ENCODE data around the gene GDA. TPM values are rescaled to one million over a fixed set of nuclear protein-coding genes. Genes with fewer than 3 reads are reported as not detected.
A peak's percentile ranks its signal among the peaks of the same experiment; 100 is the strongest.

GDA gene
- total RNA-seq (2014; rRNA removed; shearing (Covaris generic); ENCODE audit: low replicate concordance), result 26.3 and 31.2 TPM in 2 replicates

DNA sequence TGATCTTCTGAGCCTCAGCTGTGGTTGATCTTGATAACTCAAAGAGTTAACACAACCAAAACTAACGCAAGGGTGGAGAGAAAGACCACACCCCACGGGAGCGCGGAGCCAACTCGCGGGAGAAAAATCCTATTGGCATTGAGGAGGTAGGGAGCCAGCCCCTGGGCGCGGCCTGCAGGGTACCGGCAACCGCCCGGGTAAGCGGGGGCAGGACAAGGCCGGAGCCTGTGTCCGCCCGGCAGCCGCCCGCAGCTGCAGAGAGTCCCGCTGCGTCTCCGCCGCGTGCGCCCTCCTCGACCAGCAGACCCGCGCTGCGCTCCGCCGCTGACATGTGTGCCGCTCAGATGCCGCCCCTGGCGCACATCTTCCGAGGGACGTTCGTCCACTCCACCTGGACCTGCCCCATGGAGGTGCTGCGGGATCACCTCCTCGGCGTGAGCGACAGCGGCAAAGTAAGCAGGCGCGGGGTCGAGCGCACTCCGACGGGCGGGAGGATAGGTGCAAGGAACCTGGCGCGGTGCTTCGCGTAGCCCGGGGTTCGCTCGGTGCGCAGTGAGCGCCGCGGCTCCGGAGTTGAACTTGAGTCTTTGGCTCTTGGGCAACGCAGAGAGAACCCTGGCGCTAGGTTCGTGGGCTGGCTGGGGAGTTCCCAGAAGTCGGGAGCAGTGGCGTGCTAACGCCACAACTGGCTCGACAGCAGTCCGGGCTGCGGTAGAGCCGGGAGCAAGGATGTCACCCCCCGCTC is at the start of gene GDA:
TSS of gene GDA (plus strand) at position 210 of the 745 bp plus-strand sequence. CDS start at position 330, 120 bp downstream.
- peak; percentile 81 for DNase-seq (ENCODE audit: low read depth)

DNA sequence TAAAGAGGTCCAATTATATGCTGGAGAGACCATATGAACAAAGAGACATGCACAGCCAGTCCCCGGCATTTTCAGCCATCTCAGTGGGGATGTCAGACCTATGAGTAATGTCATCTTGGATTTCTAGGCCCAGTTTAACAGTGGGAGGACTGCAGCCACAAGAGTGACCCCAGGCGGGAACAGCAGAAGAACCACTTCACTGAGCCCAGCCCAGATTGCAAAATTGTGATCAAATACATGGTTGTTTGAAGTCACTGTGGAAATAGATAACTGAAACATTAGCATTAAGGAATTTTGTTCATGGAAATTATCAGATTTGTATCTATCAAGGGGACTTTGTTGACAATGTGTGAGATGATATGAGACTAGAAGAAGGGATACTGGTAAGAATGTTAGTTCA is 46.7 kb upstream of the GDA start:
- DNase-seq (ENCODE audit: low read depth), result no peak
- in situ Hi-C loops (cut with HindIII; ENCODE audit: low pct_unique_long_range_greater_than_20kb, low sequenced_read_pairs), result no loop called here

More for the DNA sequence above, at the start of gene GDA:
- in situ Hi-C loops (cut with HindIII; ENCODE audit: low pct_unique_long_range_greater_than_20kb, low sequenced_read_pairs), result no loop called here

DNA sequence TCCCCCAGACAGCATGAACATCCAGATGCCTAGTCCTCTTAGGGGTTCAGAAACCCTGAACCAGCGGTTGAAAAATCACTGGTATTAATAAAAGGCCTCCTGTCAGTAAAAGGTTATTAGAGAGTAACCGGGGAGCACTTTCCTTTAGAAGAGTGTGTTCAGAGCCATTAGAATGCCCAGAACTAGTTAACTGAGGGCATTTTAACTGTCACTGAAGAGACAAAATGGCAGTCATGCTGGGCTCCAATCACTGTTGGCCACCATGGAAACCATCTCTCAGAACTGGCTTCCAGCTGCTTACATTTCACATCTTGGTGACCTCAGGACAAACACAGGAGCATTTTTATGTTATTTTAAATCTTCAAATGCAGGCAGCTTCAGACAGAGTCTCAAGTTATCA is 36.2 kb upstream of the GDA start:
- DNase-seq (ENCODE audit: low read depth), result no peak
- in situ Hi-C loops (cut with HindIII; ENCODE audit: low pct_unique_long_range_greater_than_20kb, low sequenced_read_pairs), result no loop called here

DNA sequence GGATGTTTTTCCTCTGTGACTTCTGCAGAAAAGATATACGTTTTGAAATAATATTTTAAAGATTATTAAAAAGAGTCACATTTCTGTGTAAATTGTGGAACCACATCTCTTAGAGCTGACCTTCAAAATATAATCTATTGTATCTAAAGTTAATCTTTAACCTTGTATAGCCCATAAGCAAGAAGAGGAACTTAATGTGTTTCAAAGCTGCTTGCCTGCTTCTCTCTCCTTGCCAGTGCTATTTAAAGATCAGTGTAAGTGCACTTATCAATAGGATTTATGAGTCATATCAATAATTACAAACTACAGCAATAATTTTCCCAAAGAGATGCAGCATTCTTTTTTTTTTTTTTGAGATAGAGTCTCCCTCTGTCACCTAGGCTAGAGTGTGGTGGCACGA is 29.4 kb upstream of the GDA start:
- DNase-seq (ENCODE audit: low read depth), result no peak
- in situ Hi-C loops (cut with HindIII; ENCODE audit: low pct_unique_long_range_greater_than_20kb, low sequenced_read_pairs), result no loop called here

DNA sequence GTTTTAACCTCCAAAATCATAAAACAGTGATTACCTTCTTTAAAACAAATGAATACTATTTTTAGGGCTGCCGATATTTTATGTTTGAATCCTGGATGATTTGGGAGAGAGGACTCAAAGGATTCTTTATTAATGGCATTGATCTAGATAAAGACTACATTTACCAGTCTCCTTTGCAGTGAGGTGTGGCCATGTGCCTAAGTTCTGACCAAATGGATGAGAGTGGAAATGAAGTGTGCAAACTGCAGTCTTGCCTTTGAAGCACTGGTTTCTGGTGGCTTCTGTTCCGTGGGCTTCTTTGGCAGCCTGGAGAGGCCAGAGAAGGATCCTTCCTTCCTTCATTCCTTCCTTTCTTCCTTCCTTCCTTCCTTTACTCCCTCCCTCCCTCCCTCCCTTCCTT is 24.3 kb upstream of the GDA start:
- in situ Hi-C loops (cut with HindIII; ENCODE audit: low pct_unique_long_range_greater_than_20kb, low sequenced_read_pairs), result no loop called here
- no peak for DNase-seq (ENCODE audit: low read depth)

DNA sequence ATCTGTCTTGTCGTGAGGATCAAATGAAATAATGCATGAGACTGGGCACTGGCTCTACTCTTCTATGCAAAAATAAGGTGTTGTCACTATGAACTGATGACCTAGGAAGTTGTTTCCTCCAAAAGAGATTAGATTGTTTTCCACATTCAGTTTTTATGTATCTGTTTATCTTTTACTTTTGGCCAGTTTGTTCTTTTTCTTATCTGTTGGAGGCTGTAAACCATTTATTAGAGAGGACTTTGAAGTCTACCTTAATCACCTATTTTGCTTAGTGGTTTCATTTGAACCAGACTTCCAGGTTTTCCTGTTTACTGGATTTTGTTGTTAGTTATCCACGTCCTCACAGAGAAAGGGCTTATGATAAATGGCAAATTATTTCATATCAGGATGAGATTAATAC is 21.5 kb upstream of the GDA start:
- in situ Hi-C loops (cut with HindIII; ENCODE audit: low pct_unique_long_range_greater_than_20kb, low sequenced_read_pairs), result no loop called here
- DNase-seq (ENCODE audit: low read depth), result no peak

DNA sequence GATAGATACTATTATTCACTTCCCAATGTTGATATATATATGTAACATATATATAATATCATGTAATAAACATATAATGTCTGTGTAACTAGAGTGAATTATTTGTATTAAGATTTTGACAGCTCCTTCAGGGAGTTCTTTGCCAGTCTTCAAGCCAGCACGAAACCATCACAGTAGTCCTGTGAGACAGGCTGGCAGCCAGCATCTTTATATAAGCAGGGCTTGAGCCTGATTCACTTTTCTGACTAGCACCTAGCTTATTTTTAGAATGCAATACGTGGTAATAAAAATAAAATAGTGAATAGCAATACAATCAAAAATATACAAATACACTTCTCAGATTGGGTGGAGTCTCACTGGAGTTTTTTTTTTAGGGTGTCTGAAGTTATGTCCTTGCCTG is 20.7 kb upstream of the GDA start:
- DNase-seq (ENCODE audit: low read depth), result no peak
- in situ Hi-C loops (cut with HindIII; ENCODE audit: low pct_unique_long_range_greater_than_20kb, low sequenced_read_pairs), result no loop called here

DNA sequence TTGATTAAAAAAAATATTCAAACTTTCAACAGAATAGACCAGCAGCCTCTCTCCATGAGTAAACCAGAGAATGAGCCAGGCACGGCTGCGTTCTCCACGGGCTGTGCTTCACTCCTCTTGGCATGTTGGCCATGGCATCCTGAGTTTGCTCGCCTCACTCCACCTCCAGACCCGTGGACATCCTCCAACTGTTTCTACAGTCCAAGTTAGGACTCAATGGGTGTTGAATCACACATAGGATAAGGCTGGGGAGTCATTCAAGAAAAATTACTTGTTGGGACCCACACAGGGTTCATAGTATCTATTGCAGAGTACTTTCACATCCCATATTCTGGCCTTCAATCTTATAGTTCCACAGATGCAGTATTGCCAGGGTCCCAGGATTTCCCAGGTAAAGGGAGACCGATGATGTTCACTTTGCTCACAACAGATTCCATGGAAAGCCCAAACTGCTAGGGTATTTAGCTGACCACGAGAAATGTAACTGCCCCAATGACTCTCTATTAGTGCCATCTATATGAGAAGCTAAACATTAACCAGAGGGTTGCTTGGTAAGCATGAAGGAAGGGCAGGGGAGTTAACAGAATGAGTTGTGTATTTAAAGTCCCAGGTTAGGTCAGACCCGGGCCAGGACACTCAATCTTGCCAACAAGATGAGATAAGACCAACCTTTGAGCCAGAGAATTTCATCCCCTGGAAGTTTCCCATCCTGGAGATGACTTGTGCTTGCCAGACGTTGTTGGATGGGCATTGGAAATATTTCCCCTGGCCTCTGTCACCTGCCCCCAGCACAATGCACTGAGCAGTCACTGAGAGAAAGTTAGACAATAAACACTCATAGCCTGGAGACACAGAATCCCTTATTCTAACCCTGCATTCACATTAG is 19.7 kb upstream of the GDA start:
- DNase-seq (ENCODE audit: low read depth), result peak; percentile 91
- in situ Hi-C loops (cut with HindIII; ENCODE audit: low pct_unique_long_range_greater_than_20kb, low sequenced_read_pairs), result no loop called here

DNA sequence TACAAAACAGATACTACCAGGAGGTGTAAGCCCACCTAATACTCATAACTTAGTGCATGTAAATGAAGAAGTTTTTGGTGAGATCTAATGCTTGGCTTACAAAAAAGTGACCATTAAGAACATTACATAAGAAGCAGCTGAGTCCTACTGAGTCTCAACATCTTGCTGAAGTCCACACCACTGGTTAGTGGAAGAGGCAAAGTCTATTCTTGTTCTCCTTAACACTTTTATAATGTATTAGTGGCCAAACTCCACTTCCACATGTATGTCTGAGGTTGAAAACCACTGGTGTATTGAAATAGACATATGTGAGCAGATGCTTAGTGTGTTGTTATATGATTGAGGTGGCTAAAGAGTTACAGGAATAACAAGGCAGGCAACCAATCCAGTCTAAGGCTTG is 18.9 kb upstream of the GDA start:
- in situ Hi-C loops (cut with HindIII; ENCODE audit: low pct_unique_long_range_greater_than_20kb, low sequenced_read_pairs), result no loop called here
- no peak for DNase-seq (ENCODE audit: low read depth)

DNA sequence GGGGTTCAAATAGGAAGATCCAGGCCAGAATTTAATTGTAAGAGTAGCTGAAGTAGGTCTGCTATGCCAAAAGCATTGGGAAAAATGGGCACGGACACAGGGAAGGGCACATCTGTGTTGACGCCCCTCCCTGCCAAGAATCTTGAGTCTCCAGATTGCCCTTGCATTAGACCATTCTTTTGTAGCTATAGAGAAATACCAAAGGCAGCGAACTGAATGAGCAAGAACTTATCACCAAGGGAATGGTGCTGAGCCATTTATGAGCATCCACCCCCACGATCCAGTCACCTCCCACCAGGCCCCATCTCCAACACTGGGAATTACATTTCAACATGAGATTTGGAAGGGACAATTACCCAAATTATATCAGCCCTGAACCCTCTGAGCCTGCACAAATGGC is 18.0 kb upstream of the GDA start:
- DNase-seq (ENCODE audit: low read depth), result no peak
- in situ Hi-C loops (cut with HindIII; ENCODE audit: low pct_unique_long_range_greater_than_20kb, low sequenced_read_pairs), result no loop called here

DNA sequence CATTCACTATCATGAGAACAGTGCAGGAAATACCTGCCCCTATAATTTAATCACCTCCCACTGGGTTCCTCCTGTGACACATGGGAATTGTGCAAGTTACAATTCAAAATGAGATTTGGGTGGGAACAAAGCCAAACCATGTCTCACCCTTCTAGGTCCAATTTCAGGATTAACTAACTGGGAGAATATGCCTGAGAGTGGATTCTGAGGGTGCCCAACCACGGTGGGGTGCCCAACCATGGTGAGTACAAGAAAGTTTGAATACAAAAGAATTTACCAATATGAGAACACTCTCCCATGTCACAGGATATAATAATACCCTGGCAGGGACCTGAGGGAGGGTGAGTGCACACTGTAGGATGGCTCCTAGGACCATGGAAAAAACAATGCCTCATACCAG is 17.2 kb upstream of the GDA start:
- in situ Hi-C loops (cut with HindIII; ENCODE audit: low pct_unique_long_range_greater_than_20kb, low sequenced_read_pairs), result no loop called here
- DNase-seq (ENCODE audit: low read depth), result no peak

DNA sequence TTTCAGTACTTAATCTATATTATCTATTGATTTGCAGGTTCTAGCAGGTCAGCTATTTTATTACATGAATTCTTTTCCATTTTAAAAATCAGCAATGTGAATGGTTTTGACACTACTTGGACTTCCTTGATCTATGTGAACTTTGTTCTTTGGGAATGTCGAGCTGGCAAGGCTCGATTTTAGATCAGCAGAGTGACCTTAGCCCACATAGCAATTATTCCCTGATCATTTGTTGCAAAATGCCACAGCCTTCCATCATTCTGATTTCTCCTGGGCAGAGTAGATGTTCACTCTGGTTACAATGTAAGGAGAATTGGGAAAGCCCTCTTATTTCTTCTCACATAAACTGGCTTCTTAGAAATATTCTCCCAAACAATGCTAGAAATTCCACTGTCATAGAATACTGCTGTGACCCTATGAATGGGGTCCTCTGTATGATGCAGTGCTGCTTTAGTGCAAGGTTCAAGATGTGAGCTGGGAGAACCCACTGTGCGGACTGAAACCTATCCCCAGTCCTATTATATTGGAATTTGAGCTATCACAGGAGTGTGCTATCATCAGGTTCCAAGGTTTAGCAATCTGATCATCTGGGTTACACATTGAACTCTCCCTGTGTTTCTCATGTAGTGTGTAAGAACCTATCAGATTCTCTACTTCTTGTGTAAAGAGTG is 15.7 kb upstream of the GDA start:
- DNase-seq (ENCODE audit: low read depth), result no peak
- in situ Hi-C loops (cut with HindIII; ENCODE audit: low pct_unique_long_range_greater_than_20kb, low sequenced_read_pairs), result no loop called here

DNA sequence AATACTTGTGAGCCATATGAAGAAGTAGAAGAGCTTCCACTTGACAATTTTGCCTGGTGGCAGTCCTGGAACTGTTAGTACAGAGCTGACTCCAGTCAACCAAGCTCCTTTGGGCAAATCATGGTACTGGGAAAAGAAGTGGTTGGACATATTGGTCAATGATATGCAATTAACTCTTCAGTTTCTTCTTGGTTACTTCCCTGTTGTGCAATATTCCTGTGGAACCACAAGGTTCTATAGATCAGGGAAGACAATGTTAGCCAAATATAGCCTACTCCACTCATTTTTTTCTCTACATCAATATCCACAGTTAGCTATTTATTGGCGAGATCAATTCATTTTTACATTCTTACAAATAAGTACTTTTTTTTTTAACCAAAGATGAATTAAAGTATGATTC is 14.4 kb upstream of the GDA start:
- in situ Hi-C loops (cut with HindIII; ENCODE audit: low pct_unique_long_range_greater_than_20kb, low sequenced_read_pairs), result no loop called here
- DNase-seq (ENCODE audit: low read depth), result no peak

DNA sequence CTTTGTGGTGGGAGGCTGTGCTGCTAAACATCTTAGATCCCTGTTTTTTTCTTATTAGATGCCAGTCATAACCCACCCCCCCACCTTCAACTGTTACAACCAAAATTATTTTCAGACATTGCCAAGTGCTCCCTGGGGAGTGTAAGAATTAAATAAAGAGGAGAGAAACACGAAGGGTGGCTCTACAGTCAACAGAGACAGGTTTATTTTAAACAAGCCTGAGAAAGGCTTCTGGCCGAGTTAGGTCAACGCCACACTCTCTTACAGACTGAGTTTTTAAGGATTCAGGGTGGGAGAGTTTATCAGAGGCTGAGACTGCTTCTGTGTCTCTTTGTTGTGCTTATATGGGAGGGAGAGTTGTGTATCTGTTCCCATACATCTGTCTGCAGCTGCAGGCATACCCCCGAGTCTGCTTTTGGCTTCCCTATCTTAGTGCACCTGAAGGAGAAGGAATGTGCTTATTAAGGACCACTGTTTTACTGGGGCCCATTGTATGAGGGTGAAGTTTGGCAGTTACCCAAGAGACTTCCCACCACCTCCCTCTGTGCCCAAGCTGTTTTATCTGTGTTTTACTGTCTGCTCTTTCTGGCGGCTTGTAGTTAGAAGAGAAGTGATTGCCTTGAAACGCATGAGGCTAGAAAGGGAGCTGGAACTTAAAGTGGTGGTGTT is 11.4 kb upstream of the GDA start:
- no peak for DNase-seq (ENCODE audit: low read depth)
- in situ Hi-C loops (cut with HindIII; ENCODE audit: low pct_unique_long_range_greater_than_20kb, low sequenced_read_pairs), result no loop called here

DNA sequence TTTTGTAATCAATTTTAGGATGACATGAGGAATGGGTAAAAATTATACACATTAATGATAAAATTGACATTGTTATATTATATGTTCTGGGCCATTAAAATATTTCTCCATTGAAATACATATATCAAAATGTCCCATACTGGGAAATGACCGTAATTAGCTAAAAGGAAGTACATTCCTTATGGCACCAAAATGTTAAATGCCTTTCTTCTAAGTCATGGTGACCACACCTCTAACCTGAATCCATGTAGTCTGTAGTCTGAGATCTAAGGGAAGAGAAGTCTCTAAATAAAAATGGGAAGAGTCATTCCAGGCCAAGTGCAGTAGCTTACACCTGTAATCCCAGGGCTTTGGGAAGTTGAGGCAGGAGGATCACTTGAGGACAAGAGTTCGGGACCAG is 10.0 kb upstream of the GDA start:
- in situ Hi-C loops (cut with HindIII; ENCODE audit: low pct_unique_long_range_greater_than_20kb, low sequenced_read_pairs), result no loop called here
- DNase-seq (ENCODE audit: low read depth), result no peak

DNA sequence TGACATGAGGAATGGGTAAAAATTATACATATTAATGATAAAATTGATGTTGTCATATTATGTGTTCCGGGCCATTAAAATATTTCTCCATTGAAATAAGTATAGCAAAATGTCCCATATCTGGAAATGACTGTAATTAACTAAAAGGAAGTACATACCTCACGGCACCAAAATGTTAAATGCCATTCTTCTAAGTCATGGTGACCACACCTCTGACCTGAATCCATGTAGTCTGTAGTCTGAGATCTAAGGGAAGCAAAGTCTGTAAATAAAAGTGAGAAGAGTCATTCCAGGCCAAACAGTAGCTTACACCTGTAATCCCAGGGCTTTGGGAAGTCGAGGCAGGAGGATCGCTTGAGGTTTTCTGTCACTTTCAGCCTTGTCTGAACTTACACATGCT is 8.7 kb upstream of the GDA start:
- DNase-seq (ENCODE audit: low read depth), result no peak
- in situ Hi-C loops (cut with HindIII; ENCODE audit: low pct_unique_long_range_greater_than_20kb, low sequenced_read_pairs), result no loop called here

DNA sequence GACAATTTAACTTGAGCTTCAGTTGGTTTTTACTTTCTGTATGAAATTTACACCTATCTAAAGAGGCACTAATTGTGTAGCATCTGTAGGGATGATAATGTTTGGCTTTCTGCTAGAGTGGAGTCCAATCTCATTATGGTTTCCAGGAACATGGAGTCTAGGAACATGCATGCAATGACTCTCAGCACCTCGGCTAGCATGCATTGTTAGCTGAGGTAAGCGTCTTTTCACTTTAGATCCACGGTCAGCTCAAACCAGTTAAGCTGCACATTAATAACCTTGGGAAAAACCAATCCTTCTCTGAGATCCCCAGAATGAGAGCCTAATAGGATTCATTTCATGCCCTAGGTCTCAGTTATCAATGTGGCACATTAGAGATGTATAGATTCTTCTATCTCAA is 7.8 kb upstream of the GDA start:
- in situ Hi-C loops (cut with HindIII; ENCODE audit: low pct_unique_long_range_greater_than_20kb, low sequenced_read_pairs), result no loop called here
- no peak for DNase-seq (ENCODE audit: low read depth)

DNA sequence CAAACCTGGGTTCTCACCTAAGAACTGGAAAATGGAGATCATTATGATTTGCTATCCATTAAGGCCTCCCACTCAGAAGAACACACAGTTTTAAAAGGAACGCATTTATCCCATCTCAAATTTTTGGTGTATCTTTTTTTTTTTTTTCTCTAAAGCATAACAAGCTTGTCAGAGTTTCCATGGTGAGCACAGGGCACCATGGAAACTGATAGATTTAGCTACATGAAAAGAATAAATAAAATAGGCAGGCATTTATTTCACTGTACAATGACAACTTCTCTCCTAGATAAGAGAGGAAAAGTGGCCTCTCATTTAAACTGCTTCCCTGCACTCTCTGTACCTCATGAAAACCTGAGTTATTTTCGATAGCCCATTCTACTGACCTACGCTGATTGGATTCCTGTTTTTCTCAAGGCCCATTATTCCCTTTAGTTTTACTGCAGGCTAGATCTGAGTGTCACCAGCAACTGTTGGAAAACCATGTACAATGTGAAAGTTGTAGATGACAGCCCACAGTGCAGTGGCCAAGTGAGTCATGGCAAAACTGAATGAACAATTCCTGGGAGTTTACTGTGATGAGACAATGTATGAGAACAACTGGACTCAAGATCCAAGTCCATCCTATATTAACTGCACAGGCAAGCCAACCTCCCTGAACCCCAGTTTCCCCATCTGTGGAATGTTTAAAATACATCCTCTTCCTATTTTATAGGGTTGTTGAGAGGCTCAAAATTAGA is 4.3 kb upstream of the GDA start:
- no peak for DNase-seq (ENCODE audit: low read depth)
- in situ Hi-C loops (cut with HindIII; ENCODE audit: low pct_unique_long_range_greater_than_20kb, low sequenced_read_pairs), result no loop called here

Measured in Caki2 (cell line).